Gastrocnemius medialis (tissue), 4 donors: ENCODE results near the gene TMIGD2.

Source experiments
- CTCF ChIP-seq, 5 experiments: fragments of 450-650 bp in 3 of 5; fragments of 200-600 bp in 2 of 5; sonication (generic) in 2 of 5; IDR thresholded peaks in 4 of 5; conservative IDR thresholded peaks in 1 of 5; 1 replicate in 4 of 5; 2 replicates in 1 of 5; pipeline ENCODE4 v1.5.1; 2016 to 2019; ENCODE audit warnings: antibody characterized with exemption in 5 of 5, mild to moderate bottlenecking in 3 of 5, moderate library complexity in 3 of 5
- POLR2A ChIP-seq, 2 donors: fragments of 450-650 bp; IDR thresholded peaks; one replicate each; pipeline ENCODE4 v1.6.1; 2017; ENCODE audit warnings: antibody characterized with exemption in 2 of 2, mild to moderate bottlenecking in 2 of 2, moderate library complexity in 2 of 2

- TF ChIP-seq CTCF (IDR thresholded peaks at IDR 0.05 in 4 of 5, conservative IDR thresholded peaks at IDR 0.05 in 1 of 5) = no peak
- no peak for TF ChIP-seq POLR2A (IDR thresholded peaks at IDR 0.05)
Observed at GRCh38 chr19:4304538-4305256, 2.5 kb upstream of the TMIGD2 start, which contains the start of gene FSD1.
